Nephron (organoid): Measurements from ENCODE around the gene C1orf226.

Experiments
- H3K27ac Mint-ChIP-seq, 3 experiments: 2 replicates each; pipeline ENCODE4 v1.8.0; 2020; ENCODE audit warnings: mixed read lengths in 3 of 3, mild to moderate bottlenecking in 2 of 3, moderate library complexity in 1 of 3
- H3K27me3 Mint-ChIP-seq: 2 replicates; pipeline ENCODE4 v1.8.0; 2021; ENCODE audit warnings: low read depth, mild to moderate bottlenecking, moderate library complexity, mixed read lengths
- H3K36me3 Mint-ChIP-seq: 2 replicates; pipeline ENCODE4 v1.8.0; 2020; ENCODE audit warnings: low read depth, mixed read lengths
- H3K4me1 Mint-ChIP-seq: 2 replicates; pipeline ENCODE4 v1.8.0; 2020; ENCODE audit warnings: mixed read lengths
- H3K4me3 Mint-ChIP-seq, 3 experiments: 2 replicates each; pipeline ENCODE4 v1.8.0; 2020; ENCODE audit warnings: mild to moderate bottlenecking in 3 of 3, mixed read lengths in 3 of 3, moderate library complexity in 2 of 3
- H3K9me3 Mint-ChIP-seq: 2 replicates; pipeline ENCODE4 v1.8.0; 2020; ENCODE audit warnings: mixed read lengths
- CTCF ChIP-seq, 3 experiments: fragments of 200-600 bp; sonication (generic); IDR thresholded peaks; one replicate each; pipeline ENCODE4 v1.5.0; 2021; ENCODE audit warnings: antibody characterized with exemption in 3 of 3; ENCODE audit not compliant: unreplicated experiment in 3 of 3

The C1orf226 gene

GRCh38 chr1:162383516-162383915 lies 2.0 kb downstream of the C1orf226 start:
- no peak for TF ChIP-seq CTCF (IDR thresholded peaks at IDR 0.05; ENCODE audit: unreplicated experiment in 3 of 3)
- H3K27me3 Mint-ChIP-seq = no peaks in the 10 kb centered on the region
- peak overlapping the region in 2 of 3 experiments; percentile 38 to 95 for H3K27ac Mint-ChIP-seq
- no peak overlapping the region for H3K4me3 Mint-ChIP-seq
- peaks cover 4% of the 10 kb centered on the region for H3K36me3 Mint-ChIP-seq
- H3K4me1 Mint-ChIP-seq = peaks cover 13% of the 10 kb centered on the region
- H3K9me3 Mint-ChIP-seq = no peaks in the 10 kb centered on the region

GRCh38 chr1:162384116-162384515 lies 2.6 kb downstream of the C1orf226 start:
- TF ChIP-seq CTCF (IDR thresholded peaks at IDR 0.05; ENCODE audit: unreplicated experiment in 3 of 3) = no peak
- H3K27me3 Mint-ChIP-seq = no peaks in the 10 kb centered on the region
- peak overlapping the region; percentile 83 to 95 (median 89) for H3K27ac Mint-ChIP-seq
- peaks cover 19% of the 10 kb centered on the region for H3K4me1 Mint-ChIP-seq
- H3K36me3 Mint-ChIP-seq = peaks cover 4% of the 10 kb centered on the region
- no peak overlapping the region for H3K4me3 Mint-ChIP-seq
- no peaks in the 10 kb centered on the region for H3K9me3 Mint-ChIP-seq

- H3K27ac Mint-ChIP-seq = peak overlapping the region; percentile 83 to 95 (median 89)
- peaks cover 25% of the 10 kb centered on the region for H3K4me1 Mint-ChIP-seq
Observed at GRCh38 chr1:162384601-162385279, 3.2 kb downstream of the C1orf226 start.

GRCh38 chr1:162385280-162385623 lies 3.7 kb downstream of the C1orf226 start:
- Mint-ChIP-seq H3K9me3 (no peaks in the 10 kb centered on the region), H3K4me1 (peaks cover 30% of the 10 kb centered on the region), H3K27ac (peak overlapping the region; percentile 83 to 95 (median 89)), H3K36me3 (peaks cover 4% of the 10 kb centered on the region), H3K4me3 (no peak overlapping the region), H3K27me3 (no peaks in the 10 kb centered on the region)
- no peak for TF ChIP-seq CTCF (IDR thresholded peaks at IDR 0.05; ENCODE audit: unreplicated experiment in 3 of 3)

More at GRCh38 chr1:162384601-162385279, 3.2 kb downstream of the C1orf226 start:
- no peaks in the 10 kb centered on the region for H3K9me3 Mint-ChIP-seq
- H3K36me3 Mint-ChIP-seq = peaks cover 4% of the 10 kb centered on the region
- no peaks in the 10 kb centered on the region for H3K27me3 Mint-ChIP-seq
- H3K4me3 Mint-ChIP-seq = no peak overlapping the region
- no peak for TF ChIP-seq CTCF (IDR thresholded peaks at IDR 0.05; ENCODE audit: unreplicated experiment in 3 of 3)

GRCh38 chr1:162385702-162386101 lies 4.2 kb downstream of the C1orf226 start:
- Mint-ChIP-seq H3K27ac (peak overlapping the region in 2 of 3 experiments; percentile 83 to 95), H3K4me3 (no peak overlapping the region), H3K9me3 (no peaks in the 10 kb centered on the region), H3K36me3 (peaks cover 4% of the 10 kb centered on the region), H3K27me3 (no peaks in the 10 kb centered on the region), H3K4me1 (peaks cover 35% of the 10 kb centered on the region)
- no peak for TF ChIP-seq CTCF (IDR thresholded peaks at IDR 0.05; ENCODE audit: unreplicated experiment in 3 of 3)
